ENCODE results near the gene ZDHHC1. TPM values are rescaled to one million over a fixed set of nuclear protein-coding genes. Genes with fewer than 3 reads are reported as not detected.

Gene ZDHHC1
- total and polyA plus RNA-seq, 2 of the 13 experiments (the other 11 are each of a cell fraction or from before 2014, with no cell fraction given): 0.51 to 1.1 TPM

- TF ChIP-seq NFAT5 (CRISPR knock-in tag; IDR thresholded peaks at IDR 0.05): no peak
- TF ChIP-seq ZNF589 (CRISPR knock-in tag; conservative IDR thresholded peaks at IDR 0.05): no peak
- TF ChIP-seq GMEB2 (CRISPR knock-in tag; IDR thresholded peaks at IDR 0.05; ENCODE audit: low read depth): no peak
- TF ChIP-seq ETV6 (CRISPR knock-in tag; conservative IDR thresholded peaks at IDR 0.05): no peak
- peak; percentile 47; the same call in 1 of the 2 replicates for TF ChIP-seq UBTF (CRISPR knock-in tag; IDR thresholded peaks at IDR 0.05)
- TF ChIP-seq CCAR2 (optimal IDR thresholded peaks at IDR 0.05; ENCODE audit: low read depth, low read length): no peak
- TF ChIP-seq HOMEZ (CRISPR knock-in tag; IDR thresholded peaks at IDR 0.05; ENCODE audit: low read depth): no peak
- no peak for TF ChIP-seq ELF3 (CRISPR knock-in tag; IDR thresholded peaks at IDR 0.05)
- TF ChIP-seq RFX3 (CRISPR knock-in tag; IDR thresholded peaks at IDR 0.05): peak; percentile 67; the same call in 1 of the 2 replicates
- no peak for TF ChIP-seq KLF15 (CRISPR knock-in tag; IDR thresholded peaks at IDR 0.05; ENCODE audit: borderline replicate concordance)
- TF ChIP-seq GPN1 (CRISPR knock-in tag; IDR thresholded peaks at IDR 0.05; ENCODE audit: borderline replicate concordance): no peak
- TF ChIP-seq CREB3 (CRISPR knock-in tag; IDR thresholded peaks at IDR 0.05): no peak
- TF ChIP-seq, protein P1, sequence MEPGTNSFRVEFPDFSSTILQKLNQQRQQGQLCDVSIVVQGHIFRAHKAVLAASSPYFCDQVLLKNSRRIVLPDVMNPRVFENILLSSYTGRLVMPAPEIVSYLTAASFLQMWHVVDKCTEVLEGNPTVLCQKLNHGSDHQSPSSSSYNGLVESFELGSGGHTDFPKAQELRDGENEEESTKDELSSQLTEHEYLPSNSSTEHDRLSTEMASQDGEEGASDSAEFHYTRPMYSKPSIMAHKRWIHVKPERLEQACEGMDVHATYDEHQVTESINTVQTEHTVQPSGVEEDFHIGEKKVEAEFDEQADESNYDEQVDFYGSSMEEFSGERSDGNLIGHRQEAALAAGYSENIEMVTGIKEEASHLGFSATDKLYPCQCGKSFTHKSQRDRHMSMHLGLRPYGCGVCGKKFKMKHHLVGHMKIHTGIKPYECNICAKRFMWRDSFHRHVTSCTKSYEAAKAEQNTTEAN (CRISPR knock-in tag; conservative IDR thresholded peaks at IDR 0.05): no peak
Measured at GRCh38 chr16:67393111-67393787, 23.0 kb downstream of the ZDHHC1 start, which contains the start of gene TPPP3 (continued).

Data from HepG2 (cell line).